ENCODE measurements around the gene RRP9. TPM values are rescaled to one million over a fixed set of nuclear protein-coding genes. Genes with fewer than 3 reads are reported as not detected.
"Not testable (repeated sequence)": the region's sequence is repeated elsewhere in the genome, so short reads cannot be mapped to it uniquely, and the experiment has no call there.

The RRP9 gene
- total RNA-seq, 2 experiments from 2014 or later = 82.4 to 83.9 TPM

- ChIA-PET POLR2A (interaction anchor here (0.5 kb wide), 1 partner anchor 180 kb away, joined by 3 read pairs; no protein-coding TSS in a partner anchor), CTCF (no interaction called here)
Observed at GRCh38 chr3:51933471-51934138, 8.1 kb downstream of the RRP9 start.

GRCh38 chr3:51932471-51933370 is 9.0 kb downstream of the RRP9 start:
- CTCF ChIA-PET = no interaction called here
- POLR2A ChIA-PET = interaction anchor here (0.5 kb wide), 1 partner anchor 181 kb away, joined by 3 read pairs; no protein-coding TSS in a partner anchor

GRCh38 chr3:51931756-51932155 is 9.9 kb downstream of the RRP9 start:
- CTCF ChIA-PET = no interaction called here

GRCh38 chr3:51930439-51930838 is 11.3 kb downstream of the RRP9 start:
- ChIA-PET CTCF (no interaction called here), POLR2A (no interaction called here)

More at GRCh38 chr3:51931756-51932155, 9.9 kb downstream of the RRP9 start:
- POLR2A ChIA-PET = no interaction called here

GRCh38 chr3:51929420-51930003 is 12.2 kb downstream of the RRP9 start:
- ChIA-PET CTCF (no interaction called here), POLR2A (no interaction called here)

- POLR2A ChIA-PET, CTCF ChIA-PET: not testable (repeated sequence)
Observed at GRCh38 chr3:51928981-51929380, 12.7 kb downstream of the RRP9 start.

GRCh38 chr3:51928438-51928837 is 13.3 kb downstream of the RRP9 start:
- POLR2A ChIA-PET = no interaction called here
- CTCF ChIA-PET = no interaction called here

GRCh38 chr3:51927061-51927977 is 14.4 kb downstream of the RRP9 start:
- ChIA-PET CTCF (interaction anchor here (0.7 to 1.1 kb wide), 4 partner anchors 8 to 972 kb away, joined by 3 to 4 read pairs (median 3); no protein-coding TSS in a partner anchor), POLR2A (no interaction called here)

- ChIA-PET CTCF (no interaction called here), POLR2A (no interaction called here)
Observed at GRCh38 chr3:51921081-51921578, 20.6 kb downstream of the RRP9 start.

GRCh38 chr3:51916418-51916817 is 25.3 kb downstream of the RRP9 start:
- ChIA-PET CTCF (no interaction called here), POLR2A (no interaction called here)

GRCh38 chr3:51908026-51908425 is 33.7 kb downstream of the RRP9 start:
- ChIA-PET CTCF (no interaction called here), POLR2A (no interaction called here)

GRCh38 chr3:51904034-51904823 is 37.5 kb downstream of the RRP9 start:
- CTCF ChIA-PET = interaction anchor here (0.6 kb wide), 1 partner anchor 316 kb away, joined by 3 read pairs; no protein-coding TSS in a partner anchor
- POLR2A ChIA-PET = no interaction called here

- POLR2A ChIA-PET = not testable (repeated sequence)
- CTCF ChIA-PET = interaction anchor here (0.8 kb wide), 1 partner anchor 18 kb away, joined by 3 read pairs; no protein-coding TSS in a partner anchor
Observed at GRCh38 chr3:51902361-51902760, 39.3 kb downstream of the RRP9 start.

- CTCF ChIA-PET = not testable (repeated sequence)
- POLR2A ChIA-PET = interaction anchor here (0.6 kb wide), 1 partner anchor 18 kb away, joined by 3 read pairs; no protein-coding TSS in a partner anchor
Observed at GRCh38 chr3:51900043-51900442, 41.7 kb downstream of the RRP9 start.

GRCh38 chr3:51897391-51897790 is 44.3 kb downstream of the RRP9 start:
- CTCF ChIA-PET = no interaction called here
- POLR2A ChIA-PET = no interaction called here

- ChIA-PET POLR2A (no interaction called here), CTCF (no interaction called here)
Observed at GRCh38 chr3:51896607-51897305, 44.9 kb downstream of the RRP9 start.

- ChIA-PET CTCF (no interaction called here), POLR2A (no interaction called here)
Observed at GRCh38 chr3:51894939-51895338, 46.8 kb downstream of the RRP9 start.

GRCh38 chr3:51894391-51894790 is 47.3 kb downstream of the RRP9 start:
- POLR2A ChIA-PET = no interaction called here
- CTCF ChIA-PET = no interaction called here

Data from activated CD8-positive, alpha-beta memory T cell treated with anti-CD3 and anti-CD28 coated beads for 36 hours (primary cell).